GM12801 (cell line): ENCODE measurements around the gene PRDM15.

Experiments
- TF ChIP-seq, protein P1 (sequence below): IDR thresholded peaks from one replicate; pipeline ENCODE4 v1.5.1; 2011; ENCODE audit warnings: control low read depth; ENCODE audit not compliant: insufficient read length; ENCODE audit errors: extremely low read depth

The PRDM15 gene

DNA sequence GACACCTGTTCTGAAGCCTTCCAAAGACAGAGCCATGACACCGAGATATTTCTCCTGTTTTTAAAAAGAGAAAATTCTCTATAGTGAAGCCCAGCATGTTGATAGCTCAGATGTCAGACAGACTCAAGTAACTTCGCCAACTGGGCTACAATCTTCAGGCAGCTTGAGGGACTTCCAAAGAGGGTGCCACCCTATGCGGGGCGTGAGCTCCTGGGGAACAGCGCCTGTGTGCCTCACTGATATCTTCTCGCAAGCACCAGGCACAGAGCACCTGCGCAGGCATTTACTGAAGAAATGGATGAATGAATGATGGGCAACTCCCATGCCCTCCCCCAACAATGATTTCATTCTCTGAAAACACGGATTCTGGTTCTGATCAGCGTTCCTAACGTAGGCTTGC is 129.9 kb downstream of the PRDM15 start:
- TF ChIP-seq, protein P1, sequence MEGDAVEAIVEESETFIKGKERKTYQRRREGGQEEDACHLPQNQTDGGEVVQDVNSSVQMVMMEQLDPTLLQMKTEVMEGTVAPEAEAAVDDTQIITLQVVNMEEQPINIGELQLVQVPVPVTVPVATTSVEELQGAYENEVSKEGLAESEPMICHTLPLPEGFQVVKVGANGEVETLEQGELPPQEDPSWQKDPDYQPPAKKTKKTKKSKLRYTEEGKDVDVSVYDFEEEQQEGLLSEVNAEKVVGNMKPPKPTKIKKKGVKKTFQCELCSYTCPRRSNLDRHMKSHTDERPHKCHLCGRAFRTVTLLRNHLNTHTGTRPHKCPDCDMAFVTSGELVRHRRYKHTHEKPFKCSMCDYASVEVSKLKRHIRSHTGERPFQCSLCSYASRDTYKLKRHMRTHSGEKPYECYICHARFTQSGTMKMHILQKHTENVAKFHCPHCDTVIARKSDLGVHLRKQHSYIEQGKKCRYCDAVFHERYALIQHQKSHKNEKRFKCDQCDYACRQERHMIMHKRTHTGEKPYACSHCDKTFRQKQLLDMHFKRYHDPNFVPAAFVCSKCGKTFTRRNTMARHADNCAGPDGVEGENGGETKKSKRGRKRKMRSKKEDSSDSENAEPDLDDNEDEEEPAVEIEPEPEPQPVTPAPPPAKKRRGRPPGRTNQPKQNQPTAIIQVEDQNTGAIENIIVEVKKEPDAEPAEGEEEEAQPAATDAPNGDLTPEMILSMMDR = no peak
